A673 (cell line): ENCODE measurements around the gene ESRRG. TPM values are rescaled to one million over a fixed set of nuclear protein-coding genes. Genes with fewer than 3 reads are reported as not detected.
"Not testable (repeated sequence)": the region's sequence is repeated elsewhere in the genome, so short reads cannot be mapped to it uniquely, and the experiment has no call there.

Source experiments
- BruUV-seq: library from RNA; stranded (reverse); fragments of 400-500 nt; replicated peaks from 2 replicates; lab custom pipeline; 2021; lab: Mats Ljungman, UMichigan
- CTCF ChIA-PET: fragments of 300-600 bp; sonication (Branson Sonifier 250); formaldehyde crosslinking; loops from one replicate; lab custom pipeline; 2022; ENCODE audit warnings: antibody characterized with exemption; lab: Charles Lee
- POLR2A ChIA-PET: fragments of 300-600 bp; sonication (Branson Sonifier 250); formaldehyde crosslinking; loops from one replicate; lab custom pipeline; 2022; ENCODE audit warnings: antibody characterized with exemption; ENCODE audit not compliant: low non-redundant PET; lab: Charles Lee
- DNase-seq: peaks from one replicate; pipeline ENCODE4 v3.0.0-alpha.2; 2015; ENCODE audit warnings: low spot score
- H3K27ac ChIP-seq: fragments of 200-600 bp; sonication (generic); 2 replicates; pipeline ENCODE4 v1.5.1; 2016; ENCODE audit warnings: mixed run types, low read depth, mild to moderate bottlenecking, mixed read lengths, antibody characterized with exemption, low read length; ENCODE audit not compliant: poor library complexity, severe bottlenecking
- H3K27me3 ChIP-seq: fragments of 200-600 bp; sonication (generic); replicated peaks from 2 replicates; pipeline ENCODE4 v1.6.1; 2017; ENCODE audit warnings: mixed run types, low read depth, mild to moderate bottlenecking, mixed read lengths, antibody characterized with exemption, low read length; ENCODE audit not compliant: insufficient read depth, poor library complexity
- H3K36me3 ChIP-seq: fragments of 200-600 bp; sonication (generic); 2 replicates; pipeline ENCODE4 v1.6.1; 2016; ENCODE audit warnings: mixed run types, mild to moderate bottlenecking, mixed read lengths, antibody characterized with exemption, low read length; ENCODE audit not compliant: insufficient read depth, poor library complexity, severe bottlenecking
- H3K4me1 ChIP-seq: fragments of 200-600 bp; sonication (generic); 2 replicates; pipeline ENCODE4 v1.6.1; 2017; ENCODE audit warnings: mixed run types, mild to moderate bottlenecking, mixed read lengths, antibody characterized with exemption, low read length; ENCODE audit not compliant: insufficient read depth, poor library complexity, severe bottlenecking
- H3K4me3 ChIP-seq: fragments of 200-600 bp; sonication (generic); 2 replicates; pipeline ENCODE4 v1.5.1; 2016; ENCODE audit warnings: low read depth, mixed run types, mild to moderate bottlenecking, mixed read lengths, low read length; ENCODE audit not compliant: poor library complexity, severe bottlenecking
- H3K9me3 ChIP-seq: fragments of 200-600 bp; sonication (generic); 2 replicates; pipeline ENCODE4 v1.6.1; 2016; ENCODE audit warnings: mixed run types, low read depth, mild to moderate bottlenecking, mixed read lengths, antibody characterized with exemption, low read length; ENCODE audit not compliant: poor library complexity, severe bottlenecking
- EZH2 ChIP-seq: fragments of 200-600 bp; sonication (generic); IDR thresholded peaks from 2 replicates; pipeline ENCODE4 v1.6.1; 2017; ENCODE audit warnings: borderline replicate concordance, low read depth, mild to moderate bottlenecking, mixed read lengths, antibody characterized with exemption, low read length; ENCODE audit not compliant: poor library complexity, severe bottlenecking
- intact Hi-C: fragments of 100-400 bp; cut with micrococcal nuclease; formaldehyde crosslinking; loops from one replicate; pipeline ENCODE4 v1.10.0; 2022; ENCODE audit not compliant: unreplicated experiment
- total RNA-seq: library from RNA; stranded (reverse); gene quantifications from 2 replicates; pipeline ENCODE4 v1.2.3, GENCODE V29; 2021
- TF ChIP-seq, protein P1 (sequence below): fragments of 300-800, 200-600 bp; sonication (generic); conservative IDR thresholded peaks from 2 replicates; pipeline ENCODE4 v1.5.1; 2017; ENCODE audit warnings: low read depth, mild to moderate bottlenecking, antibody characterized with exemption, low read length, moderate library complexity, mixed read lengths

Gene ESRRG
- total RNA-seq, 1 experiment from 2014 or later: not detected

DNA sequence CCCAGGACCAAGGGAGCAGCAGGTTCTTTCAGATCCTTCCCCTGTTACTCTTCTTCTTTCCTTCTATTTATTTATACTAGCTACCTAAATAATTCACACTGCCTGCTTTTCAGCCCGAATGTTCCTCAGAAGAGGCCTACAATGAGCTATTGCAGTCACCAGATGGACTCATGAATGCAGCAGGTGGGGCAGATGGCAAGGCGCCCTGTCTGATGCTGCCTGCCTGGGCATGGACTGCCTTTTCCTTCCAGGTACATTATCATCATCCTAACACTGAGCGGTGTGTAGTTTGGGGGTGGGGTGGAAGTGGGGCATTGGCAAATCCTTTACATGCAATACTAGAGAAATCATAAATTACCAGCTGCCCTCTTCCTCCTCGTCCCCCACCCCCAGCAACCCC, 17.6 kb downstream of the ESRRG start:
- DNase-seq: no peak
- TF ChIP-seq EZH2: no peak
- TF ChIP-seq, protein P1, sequence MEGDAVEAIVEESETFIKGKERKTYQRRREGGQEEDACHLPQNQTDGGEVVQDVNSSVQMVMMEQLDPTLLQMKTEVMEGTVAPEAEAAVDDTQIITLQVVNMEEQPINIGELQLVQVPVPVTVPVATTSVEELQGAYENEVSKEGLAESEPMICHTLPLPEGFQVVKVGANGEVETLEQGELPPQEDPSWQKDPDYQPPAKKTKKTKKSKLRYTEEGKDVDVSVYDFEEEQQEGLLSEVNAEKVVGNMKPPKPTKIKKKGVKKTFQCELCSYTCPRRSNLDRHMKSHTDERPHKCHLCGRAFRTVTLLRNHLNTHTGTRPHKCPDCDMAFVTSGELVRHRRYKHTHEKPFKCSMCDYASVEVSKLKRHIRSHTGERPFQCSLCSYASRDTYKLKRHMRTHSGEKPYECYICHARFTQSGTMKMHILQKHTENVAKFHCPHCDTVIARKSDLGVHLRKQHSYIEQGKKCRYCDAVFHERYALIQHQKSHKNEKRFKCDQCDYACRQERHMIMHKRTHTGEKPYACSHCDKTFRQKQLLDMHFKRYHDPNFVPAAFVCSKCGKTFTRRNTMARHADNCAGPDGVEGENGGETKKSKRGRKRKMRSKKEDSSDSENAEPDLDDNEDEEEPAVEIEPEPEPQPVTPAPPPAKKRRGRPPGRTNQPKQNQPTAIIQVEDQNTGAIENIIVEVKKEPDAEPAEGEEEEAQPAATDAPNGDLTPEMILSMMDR: no peak
- Histone ChIP-seq H3K27me3 (peaks cover 54% of the 10 kb centered on the region), H3K27ac (no peak overlapping the region), H3K4me1 (no peaks in the 10 kb centered on the region), H3K4me3 (no peak overlapping the region), H3K9me3 (no peaks in the 10 kb centered on the region), H3K36me3 (no peaks in the 10 kb centered on the region)
- POLR2A ChIA-PET: no interaction called here
- intact Hi-C loops: no loop called here
- CTCF ChIA-PET: no interaction called here
- no TSS peak for BruUV-seq

DNA sequence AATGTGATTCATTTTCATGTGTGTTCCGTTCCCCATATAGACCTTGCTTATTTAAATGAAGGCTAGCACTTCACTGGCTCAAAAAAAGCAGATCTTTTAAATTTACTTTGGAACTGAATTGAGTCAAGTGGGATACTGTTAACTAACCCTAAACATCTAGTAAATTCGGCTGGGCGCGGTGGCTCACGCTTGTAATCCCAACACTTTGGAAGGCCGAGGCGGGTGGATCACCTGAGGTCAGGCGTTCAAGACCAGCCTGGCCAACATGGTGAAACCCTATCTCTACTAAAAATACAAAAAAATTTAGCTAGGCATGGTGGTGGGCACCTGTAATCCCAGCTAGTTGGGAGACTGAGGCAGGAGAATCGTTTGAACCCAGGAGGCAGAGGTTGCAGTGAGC, 19.2 kb downstream of the ESRRG start:
- H3K27me3 ChIP-seq: peaks cover 43% of the 10 kb centered on the region
- H3K36me3 ChIP-seq, H3K4me1 ChIP-seq, DNase-seq, H3K27ac ChIP-seq, H3K4me3 ChIP-seq, CTCF ChIA-PET, BruUV-seq, intact Hi-C loops, POLR2A ChIA-PET, H3K9me3 ChIP-seq: not testable (repeated sequence)

DNA sequence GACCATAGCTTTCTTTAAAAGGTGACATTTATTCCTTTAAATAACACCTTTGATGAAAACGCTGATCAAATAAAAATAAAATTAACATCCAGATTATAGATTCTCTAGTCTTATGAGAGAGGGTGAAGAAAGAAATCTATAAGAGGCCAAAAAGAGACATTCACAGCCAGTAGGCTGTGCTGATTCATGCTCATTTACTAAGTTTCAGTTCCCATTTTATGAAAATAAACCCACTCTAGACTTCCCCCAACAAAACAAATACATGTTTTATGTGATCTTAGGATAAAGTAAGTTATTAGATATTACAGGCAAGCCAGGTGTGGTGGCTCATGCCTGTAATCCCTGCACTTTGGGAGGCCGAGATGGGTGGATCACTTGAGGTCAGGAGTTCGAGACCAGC, 21.1 kb downstream of the ESRRG start:
- BruUV-seq: no TSS peak
- no peaks in the 10 kb centered on the region for H3K4me1 ChIP-seq
- no peak overlapping the region for H3K27ac ChIP-seq
- H3K9me3 ChIP-seq: no peaks in the 10 kb centered on the region
- H3K4me3 ChIP-seq: no peak overlapping the region
- intact Hi-C loops: no loop called here
- peaks cover 34% of the 10 kb centered on the region for H3K27me3 ChIP-seq
- no peak for DNase-seq
- TF ChIP-seq EZH2: no peak
- TF ChIP-seq, protein P1: no peak
- CTCF ChIA-PET: no interaction called here
- no peaks in the 10 kb centered on the region for H3K36me3 ChIP-seq
- POLR2A ChIA-PET: no interaction called here

DNA sequence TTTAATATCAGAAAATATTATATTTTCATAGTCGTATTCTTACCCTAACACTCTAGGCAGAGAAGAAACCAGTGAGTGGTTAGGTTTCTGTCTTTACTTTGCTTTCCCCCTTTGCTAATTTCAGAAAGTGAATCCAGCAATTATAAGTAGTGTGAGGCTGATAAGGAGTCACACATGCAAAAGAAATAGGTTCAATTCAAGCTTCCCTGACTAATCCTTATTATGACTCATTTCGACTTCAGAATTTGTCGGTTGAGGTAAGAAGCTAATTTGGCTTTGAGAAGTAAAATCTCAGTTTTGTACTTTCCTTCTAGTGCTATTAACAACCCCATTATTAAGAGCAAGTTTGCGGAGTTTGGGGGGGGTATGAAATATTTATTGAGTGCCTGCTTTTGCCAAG, 22.4 kb downstream of the ESRRG start:
- H3K27ac ChIP-seq: no peak overlapping the region
- ChIA-PET POLR2A (no interaction called here), CTCF (no interaction called here)
- H3K27me3 ChIP-seq: peaks cover 23% of the 10 kb centered on the region
- H3K4me1 ChIP-seq: no peaks in the 10 kb centered on the region
- TF ChIP-seq, protein P1: no peak
- TF ChIP-seq EZH2: no peak
- intact Hi-C loops: no loop called here
- no peaks in the 10 kb centered on the region for H3K9me3 ChIP-seq
- no peaks in the 10 kb centered on the region for H3K36me3 ChIP-seq
- DNase-seq: no peak
- no TSS peak for BruUV-seq
- no peak overlapping the region for H3K4me3 ChIP-seq
